DND-41 (cell line): ENCODE measurements around the gene ZCCHC18.
"Not testable (repeated sequence)": the region's sequence is repeated elsewhere in the genome, so short reads cannot be mapped to it uniquely, and the experiment has no call there.

ENCODE experiments used
- ATAC-seq: fragments of 200-7000 bp; cut with Tn5 transposase; 3 replicates; pipeline ENCODE4 v1.9.1; 2021; ENCODE audit warnings: low read depth; ENCODE audit not compliant: insufficient read depth
- DNase-seq: peaks from one replicate; pipeline ENCODE4 v3.0.0-alpha.2; 2020
- H2AFZ ChIP-seq: 2 replicates; pipeline ENCODE4 v1.6.0; 2012; ENCODE audit warnings: low read depth, low read length
- H3K27ac ChIP-seq: 2 replicates; pipeline ENCODE4 v1.5.1; 2012; ENCODE audit warnings: low read length, inconsistent platforms
- H3K27me3 ChIP-seq: fragments of 200-600 bp; sonication (generic); 2 replicates; pipeline ENCODE4 v1.6.0; 2012; ENCODE audit warnings: low read length, mild to moderate bottlenecking, inconsistent platforms; ENCODE audit not compliant: insufficient read depth, poor library complexity
- H3K36me3 ChIP-seq: 2 replicates; pipeline ENCODE4 v1.5.1; 2012; ENCODE audit warnings: low read length, inconsistent platforms; ENCODE audit not compliant: insufficient read depth
- H3K4me1 ChIP-seq: 2 replicates; pipeline ENCODE4 v1.5.1; 2012; ENCODE audit warnings: mild to moderate bottlenecking, low read length; ENCODE audit not compliant: insufficient read depth
- H3K4me2 ChIP-seq: 2 replicates; pipeline ENCODE4 v1.6.0; 2012; ENCODE audit warnings: mild to moderate bottlenecking, moderate library complexity, low read length, inconsistent platforms; ENCODE audit not compliant: insufficient read depth
- H3K4me3 ChIP-seq, 2 experiments: fragments of 200-600 bp in 1 of 2; shearing (Covaris generic) in 1 of 2; 2 replicates each; pipeline ENCODE4 v1.5.1; 2012 to 2016; ENCODE audit warnings: inconsistent platforms in 2 of 2, low read length in 2 of 2, mild to moderate bottlenecking in 2 of 2, low read depth in 1 of 2, moderate library complexity in 1 of 2
- H3K79me2 ChIP-seq: 2 replicates; pipeline ENCODE4 v1.6.0; 2012; ENCODE audit warnings: low read length, inconsistent platforms; ENCODE audit not compliant: insufficient read depth
- H3K9ac ChIP-seq: 2 replicates; pipeline ENCODE4 v1.6.0; 2012; ENCODE audit warnings: low read depth, mild to moderate bottlenecking, inconsistent platforms, low read length, moderate library complexity
- H3K9me3 ChIP-seq: 2 replicates; pipeline ENCODE4 v1.5.1; 2012; ENCODE audit warnings: low read length, moderate library complexity, mild to moderate bottlenecking, inconsistent platforms; ENCODE audit not compliant: insufficient read depth, severe bottlenecking
- H4K20me1 ChIP-seq: 2 replicates; pipeline ENCODE4 v1.6.0; 2012; ENCODE audit warnings: low read length; ENCODE audit not compliant: insufficient read depth
- EZH2 ChIP-seq: IDR thresholded peaks from 3 replicates; pipeline ENCODE4 v1.6.1; 2012; ENCODE audit warnings: borderline replicate concordance, low read depth, mild to moderate bottlenecking, moderate library complexity, low read length, inconsistent platforms; ENCODE audit not compliant: severe bottlenecking
- TF ChIP-seq, protein P1 (sequence below): IDR thresholded peaks from 2 replicates; pipeline ENCODE4 v1.5.1; 2012; ENCODE audit warnings: borderline replicate concordance, low read length, moderate library complexity, mild to moderate bottlenecking; ENCODE audit not compliant: poor library complexity, severe bottlenecking; ENCODE audit errors: extremely low read depth

ZCCHC18 gene

DNA sequence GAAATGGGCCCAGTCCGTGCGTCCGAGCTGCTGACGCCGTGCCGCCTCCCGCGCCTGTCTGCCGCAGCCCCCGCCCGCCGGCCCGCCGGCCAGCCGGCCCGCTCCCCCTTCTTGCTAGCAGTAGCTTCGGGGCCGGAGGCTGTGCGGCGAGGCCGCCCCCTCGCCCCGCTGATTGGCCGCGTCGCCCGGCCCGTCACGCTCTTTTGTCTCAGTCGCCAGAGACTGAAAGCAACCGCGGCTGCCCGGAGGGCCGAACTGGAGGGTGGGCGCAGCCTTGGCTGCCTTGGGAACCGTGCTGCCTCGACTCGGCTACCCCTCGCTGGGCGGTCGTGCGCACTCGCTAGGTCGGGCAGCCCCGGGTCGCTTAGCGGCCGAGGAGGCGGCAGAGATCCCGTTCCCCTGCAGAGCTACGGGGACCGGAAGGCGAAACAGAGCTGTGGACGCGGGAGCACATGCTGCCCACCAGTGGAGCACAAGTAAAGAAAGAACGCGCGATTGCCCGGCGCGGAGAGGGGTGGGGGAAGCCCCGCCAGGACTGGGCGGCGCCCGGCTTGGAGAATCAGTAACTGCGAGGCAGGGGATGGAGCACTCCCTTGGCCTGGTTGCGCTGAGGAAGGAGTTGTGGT is at the start of gene ZCCHC18:
ZCCHC18 (plus strand) TSS at position 198 of the 626 bp plus-strand sequence. CDS start 1,589 bp downstream, outside the sequence.
- Histone ChIP-seq H3K79me2 (no peaks in the 10 kb centered on the region), H3K4me3 (no peak within 1 kb of the TSS), H3K27ac (no peak within 1 kb of the TSS), H3K27me3 (no peaks in the 10 kb centered on the region), H3K9ac (no peak within 1 kb of the TSS), H2AFZ (no peak within 1 kb of the TSS), H3K36me3 (no peaks in the 10 kb centered on the region), H3K4me2 (no peak within 1 kb of the TSS), H3K9me3 (no peaks in the 10 kb centered on the region), H4K20me1 (no peaks in the 10 kb centered on the region), H3K4me1 (no peaks in the 10 kb centered on the region)
- DNase-seq (no peak), ATAC-seq (no peak)
- TF ChIP-seq, protein P1, sequence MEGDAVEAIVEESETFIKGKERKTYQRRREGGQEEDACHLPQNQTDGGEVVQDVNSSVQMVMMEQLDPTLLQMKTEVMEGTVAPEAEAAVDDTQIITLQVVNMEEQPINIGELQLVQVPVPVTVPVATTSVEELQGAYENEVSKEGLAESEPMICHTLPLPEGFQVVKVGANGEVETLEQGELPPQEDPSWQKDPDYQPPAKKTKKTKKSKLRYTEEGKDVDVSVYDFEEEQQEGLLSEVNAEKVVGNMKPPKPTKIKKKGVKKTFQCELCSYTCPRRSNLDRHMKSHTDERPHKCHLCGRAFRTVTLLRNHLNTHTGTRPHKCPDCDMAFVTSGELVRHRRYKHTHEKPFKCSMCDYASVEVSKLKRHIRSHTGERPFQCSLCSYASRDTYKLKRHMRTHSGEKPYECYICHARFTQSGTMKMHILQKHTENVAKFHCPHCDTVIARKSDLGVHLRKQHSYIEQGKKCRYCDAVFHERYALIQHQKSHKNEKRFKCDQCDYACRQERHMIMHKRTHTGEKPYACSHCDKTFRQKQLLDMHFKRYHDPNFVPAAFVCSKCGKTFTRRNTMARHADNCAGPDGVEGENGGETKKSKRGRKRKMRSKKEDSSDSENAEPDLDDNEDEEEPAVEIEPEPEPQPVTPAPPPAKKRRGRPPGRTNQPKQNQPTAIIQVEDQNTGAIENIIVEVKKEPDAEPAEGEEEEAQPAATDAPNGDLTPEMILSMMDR = no peak
- no peak for TF ChIP-seq EZH2

DNA sequence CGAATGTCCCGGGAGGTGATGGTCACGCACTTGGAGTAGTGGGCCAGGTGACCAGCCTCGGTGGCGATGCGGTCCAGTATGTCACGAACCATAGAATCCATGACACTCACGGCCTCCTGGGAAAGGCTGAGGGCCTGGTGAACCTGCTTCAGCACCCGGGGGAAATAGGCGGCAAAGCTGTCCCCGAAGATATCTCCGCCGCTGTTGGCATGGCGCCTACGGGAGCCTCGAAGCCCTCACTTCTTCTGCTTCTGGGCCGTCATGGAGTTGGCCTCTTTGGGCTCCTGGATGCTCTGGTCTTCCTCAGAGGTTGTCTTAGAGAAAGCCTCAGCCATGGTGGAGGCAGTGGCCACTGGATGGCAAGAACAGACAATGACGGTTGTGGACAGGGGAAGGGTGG is 49.7 kb upstream of the ZCCHC18 start:
- H3K36me3 ChIP-seq, H3K9me3 ChIP-seq, H3K9ac ChIP-seq, H3K4me1 ChIP-seq, H4K20me1 ChIP-seq, H3K79me2 ChIP-seq, H2AFZ ChIP-seq, DNase-seq, H3K27me3 ChIP-seq, H3K4me3 ChIP-seq, H3K27ac ChIP-seq, ATAC-seq, H3K4me2 ChIP-seq: not testable (repeated sequence)

DNA sequence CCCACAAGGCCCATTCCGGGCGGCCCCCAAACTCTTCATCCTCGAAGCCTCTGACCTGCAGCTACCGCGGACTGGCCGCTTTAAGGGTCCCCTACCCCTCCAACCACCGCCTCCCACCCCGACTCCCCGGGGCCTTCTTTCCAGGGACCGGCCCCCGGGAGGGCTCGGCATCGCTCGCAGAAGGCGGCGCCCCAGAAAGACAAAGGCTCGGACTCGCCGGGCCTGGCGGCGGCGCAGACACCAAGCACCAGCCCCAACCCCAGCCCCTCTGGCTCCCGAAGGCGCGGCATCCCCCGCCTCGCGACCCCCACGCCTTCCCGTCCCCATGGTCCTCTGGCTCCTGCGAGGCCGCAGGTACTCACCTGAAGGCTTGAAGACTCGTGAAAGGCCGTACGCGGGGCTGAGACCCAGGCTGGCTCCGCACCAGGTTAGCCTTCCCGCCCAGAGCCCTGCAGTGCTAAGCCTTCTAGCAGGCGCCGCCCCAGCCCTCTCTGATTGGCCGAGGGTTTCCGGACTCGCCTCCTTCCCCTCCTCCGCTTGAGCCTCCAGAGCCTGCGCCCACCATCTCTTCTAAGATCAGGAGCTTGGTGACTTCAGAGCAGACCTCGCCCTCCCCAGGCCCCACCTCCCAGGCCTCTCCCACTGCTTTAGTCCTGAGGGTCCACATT is 36.4 kb upstream of the ZCCHC18 start, which contains the start of gene TMSB15C:
TMSB15C (minus strand) TSS at position 459 of the 668 bp plus-strand sequence.
- not testable (repeated sequence) for ATAC-seq, H2AFZ ChIP-seq, H3K27me3 ChIP-seq, H3K79me2 ChIP-seq, H3K4me1 ChIP-seq, H3K4me3 ChIP-seq, H3K9me3 ChIP-seq, H4K20me1 ChIP-seq, H3K36me3 ChIP-seq, H3K27ac ChIP-seq, H3K9ac ChIP-seq, DNase-seq, H3K4me2 ChIP-seq

DNA sequence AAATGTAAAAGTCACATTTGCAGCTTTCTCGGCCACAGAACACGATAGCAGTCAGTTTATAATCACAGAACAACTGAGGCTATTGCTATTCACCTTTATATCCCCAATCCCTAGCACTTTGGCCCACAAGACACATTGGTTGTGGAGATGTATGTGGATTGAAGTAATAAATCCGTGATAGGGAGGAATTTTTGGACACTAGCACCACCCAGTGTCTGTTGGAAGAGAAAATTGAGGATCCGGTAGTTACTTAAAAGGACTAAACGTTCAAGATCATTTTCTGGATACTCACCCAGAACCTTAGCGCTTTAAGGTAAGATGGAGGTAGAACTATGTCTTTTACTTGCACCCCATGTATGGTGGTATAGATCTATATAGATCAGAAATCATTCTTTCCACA is 34.5 kb upstream of the ZCCHC18 start:
- H2AFZ ChIP-seq, H3K4me2 ChIP-seq, H3K4me3 ChIP-seq, H3K9me3 ChIP-seq, H4K20me1 ChIP-seq, H3K4me1 ChIP-seq, H3K9ac ChIP-seq, DNase-seq, ATAC-seq, H3K79me2 ChIP-seq, H3K27ac ChIP-seq, H3K27me3 ChIP-seq, H3K36me3 ChIP-seq: not testable (repeated sequence)

DNA sequence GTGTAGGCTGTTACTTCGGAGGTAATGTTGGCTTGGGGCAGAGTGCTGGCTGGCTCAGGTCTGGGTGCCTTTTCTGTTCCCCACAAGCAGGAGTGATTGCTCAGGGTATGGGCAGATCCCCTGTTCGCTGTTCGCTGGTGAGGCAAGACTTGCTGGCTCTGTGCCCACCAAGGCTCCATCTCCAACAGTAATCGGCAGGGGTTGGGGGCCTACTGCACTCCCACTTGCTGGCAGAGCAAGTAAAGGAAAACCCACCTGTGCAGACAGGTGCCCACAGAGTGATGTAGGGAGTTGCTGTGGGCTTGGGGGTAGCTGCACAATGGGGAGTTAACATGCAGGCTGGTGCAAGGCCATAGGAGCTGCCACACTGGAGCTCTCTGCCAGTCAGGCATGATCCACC is 28.3 kb upstream of the ZCCHC18 start:
- no peak overlapping the region for H3K4me2 ChIP-seq

More for the DNA sequence above, 28.3 kb upstream of the ZCCHC18 start:
- no peaks in the 10 kb centered on the region for H3K9me3 ChIP-seq
- H3K4me3 ChIP-seq = no peak overlapping the region
- no peaks in the 10 kb centered on the region for H3K4me1 ChIP-seq
- no peak overlapping the region for H3K9ac ChIP-seq
- ATAC-seq = no peak
- no peak overlapping the region for H3K27ac ChIP-seq
- no peak overlapping the region for H2AFZ ChIP-seq
- no peaks in the 10 kb centered on the region for H3K27me3 ChIP-seq
- DNase-seq = no peak
- TF ChIP-seq, protein P1 = no peak
- TF ChIP-seq EZH2 = no peak
- H3K79me2 ChIP-seq = no peaks in the 10 kb centered on the region
- H4K20me1 ChIP-seq = no peaks in the 10 kb centered on the region
- no peaks in the 10 kb centered on the region for H3K36me3 ChIP-seq
